Esophagus (tissue), 2 donors: ENCODE results near the gene SCD5. TPM values are rescaled to one million over a fixed set of nuclear protein-coding genes. Genes with fewer than 3 reads are reported as not detected.

Experiments used
- H3K27ac ChIP-seq, 2 donors: one replicate each; pipeline ENCODE4 v1.5.1; 2013; ENCODE audit warnings: low read depth in 2 of 2, mild to moderate bottlenecking in 2 of 2, inconsistent platforms in 1 of 2, low read length in 1 of 2, moderate library complexity in 1 of 2
- H3K27me3 ChIP-seq, 2 donors: one replicate each; pipeline ENCODE4 v1.6.1; 2013; ENCODE audit warnings: low read length in 2 of 2, control low read depth in 1 of 2, mild to moderate bottlenecking in 1 of 2; ENCODE audit not compliant: insufficient read depth in 2 of 2, control insufficient read depth in 1 of 2
- H3K36me3 ChIP-seq, 2 donors: one replicate each; pipeline ENCODE4 v1.6.1; 2013; ENCODE audit warnings: low read length in 1 of 2; ENCODE audit not compliant: control insufficient read depth in 2 of 2, insufficient read depth in 2 of 2
- H3K4me1 ChIP-seq, 2 donors: one replicate each; pipeline ENCODE4 v1.6.1; 2013; ENCODE audit warnings: low read length in 1 of 2; ENCODE audit not compliant: control insufficient read depth in 2 of 2, insufficient read depth in 2 of 2
- H3K4me3 ChIP-seq, 2 donors: one replicate each; pipeline ENCODE4 v1.5.1; 2013; ENCODE audit warnings: low read length in 2 of 2, mild to moderate bottlenecking in 2 of 2, low read depth in 1 of 2, moderate library complexity in 1 of 2
- H3K9me3 ChIP-seq, 2 donors: one replicate each; pipeline ENCODE4 v1.6.1; 2013; ENCODE audit warnings: mild to moderate bottlenecking in 2 of 2, low read depth in 1 of 2, low read length in 1 of 2, moderate library complexity in 1 of 2; ENCODE audit not compliant: control insufficient read depth in 2 of 2, insufficient read depth in 1 of 2
- WGBS, 2 donors: extraction: QIAGEN DNeasy Blood & Tissue Kit; methylation state at CpG; one replicate each; pipeline ENCODE4 v1.1.7; 2013; 5-methylcytosine and 5-hydroxymethylcytosine counted together
- polyA plus RNA-seq, 2 donors: library from polyadenylated mRNA; stranded (reverse); fragments of 200-250 nt; gene quantifications; one replicate each; pipeline ENCODE4 v1.2.3, GENCODE V29; 2013
- donor health status: healthy with polysubstance abuse.
- donor health status: Bipolar disorder and iron deficiency.

The SCD5 gene
- polyA plus RNA-seq, 2 donors: 2.5 to 2.9 TPM

- Histone ChIP-seq H3K4me3 (no peak overlapping the region), H3K36me3 (no peaks in the 10 kb centered on the region), H3K4me1 (no peaks in the 10 kb centered on the region), H3K27me3 (no peaks in the 10 kb centered on the region), H3K27ac (no peak overlapping the region), H3K9me3 (no peaks in the 10 kb centered on the region)
- WGBS, 2 donors: 78 to 92% methylated on average over 5 of the region's 5 CpGs
These were observed 23.4 kb downstream of the SCD5 start for GRCh38 chr4:82775243-82775642.

GRCh38 chr4:82774711-82775171 is 23.9 kb downstream of the SCD5 start:
- no peak overlapping the region for H3K27ac ChIP-seq
- no peaks in the 10 kb centered on the region for H3K9me3 ChIP-seq
- no peak overlapping the region for H3K4me3 ChIP-seq
- no peaks in the 10 kb centered on the region for H3K4me1 ChIP-seq
- 60 to 64% methylated on average over 3 of the region's 3 CpGs for WGBS, 2 donors
- H3K27me3 ChIP-seq: no peaks in the 10 kb centered on the region
- H3K36me3 ChIP-seq: no peaks in the 10 kb centered on the region

- Histone ChIP-seq H3K27me3 (no peaks in the 10 kb centered on the region), H3K4me3 (no peak overlapping the region), H3K4me1 (no peaks in the 10 kb centered on the region), H3K36me3 (no peaks in the 10 kb centered on the region), H3K27ac (no peak overlapping the region), H3K9me3 (no peaks in the 10 kb centered on the region)
- 70 to 82% methylated on average over 4 of the region's 4 CpGs for WGBS, 2 donors
These were observed 25.5 kb downstream of the SCD5 start for GRCh38 chr4:82773057-82773456.

GRCh38 chr4:82770607-82771006 is 28.0 kb downstream of the SCD5 start:
- no peaks in the 10 kb centered on the region for H3K36me3 ChIP-seq
- H3K9me3 ChIP-seq: no peaks in the 10 kb centered on the region
- no peak overlapping the region for H3K4me3 ChIP-seq
- WGBS, 2 donors: 81 to 82% methylated on average over 3 of the region's 3 CpGs
- H3K27ac ChIP-seq: no peak overlapping the region
- no peaks in the 10 kb centered on the region for H3K27me3 ChIP-seq
- no peaks in the 10 kb centered on the region for H3K4me1 ChIP-seq

- no peak overlapping the region for H3K27ac ChIP-seq
- no peaks in the 10 kb centered on the region for H3K36me3 ChIP-seq
- no peak overlapping the region for H3K4me3 ChIP-seq
- no peaks in the 10 kb centered on the region for H3K27me3 ChIP-seq
- H3K9me3 ChIP-seq: peaks cover 2% of the 10 kb centered on the region in 2 donors
- no peaks in the 10 kb centered on the region for H3K4me1 ChIP-seq
These were observed 33.5 kb downstream of the SCD5 start for GRCh38 chr4:82765134-82765533.

- WGBS, 2 donors: 54 to 68% methylated on average over 3 of the region's 3 CpGs
- H3K27me3 ChIP-seq: no peaks in the 10 kb centered on the region
These were observed 37.4 kb downstream of the SCD5 start for GRCh38 chr4:82761229-82761628.

GRCh38 chr4:82758701-82759685 is 39.6 kb downstream of the SCD5 start:
- WGBS, 2 donors: 82% methylated on average over 31 of the region's 31 CpGs

More at GRCh38 chr4:82761229-82761628, 37.4 kb downstream of the SCD5 start:
- Histone ChIP-seq H3K9me3 (peaks cover 2% of the 10 kb centered on the region in 2 donors), H3K27ac (no peak overlapping the region), H3K36me3 (no peaks in the 10 kb centered on the region), H3K4me1 (no peaks in the 10 kb centered on the region), H3K4me3 (no peak overlapping the region)

GRCh38 chr4:82756061-82756460 is 42.5 kb downstream of the SCD5 start:
- no peaks in the 10 kb centered on the region for H3K27me3 ChIP-seq
- 93 to 96% methylated on average over 4 of the region's 4 CpGs for WGBS, 2 donors

More at GRCh38 chr4:82758701-82759685, 39.6 kb downstream of the SCD5 start:
- peaks cover 2% of the 10 kb centered on the region in 2 donors for H3K9me3 ChIP-seq
- no peak overlapping the region for H3K4me3 ChIP-seq
- H3K36me3 ChIP-seq: no peaks in the 10 kb centered on the region
- H3K4me1 ChIP-seq: no peaks in the 10 kb centered on the region
- H3K27ac ChIP-seq: no peak overlapping the region
- no peaks in the 10 kb centered on the region for H3K27me3 ChIP-seq

GRCh38 chr4:82755650-82756049 is 42.9 kb downstream of the SCD5 start:
- Histone ChIP-seq H3K4me1 (no peaks in the 10 kb centered on the region), H3K36me3 (no peaks in the 10 kb centered on the region), H3K9me3 (no peaks in the 10 kb centered on the region), H3K27ac (no peak overlapping the region), H3K27me3 (no peaks in the 10 kb centered on the region), H3K4me3 (no peak overlapping the region)
- WGBS, 2 donors: 86 to 92% methylated on average over 2 of the region's 2 CpGs

More at GRCh38 chr4:82756061-82756460, 42.5 kb downstream of the SCD5 start:
- H3K4me3 ChIP-seq: no peak overlapping the region
- H3K27ac ChIP-seq: no peak overlapping the region
- H3K4me1 ChIP-seq: no peaks in the 10 kb centered on the region
- no peaks in the 10 kb centered on the region for H3K36me3 ChIP-seq
- H3K9me3 ChIP-seq: no peaks in the 10 kb centered on the region
